Muscle of leg (tissue), 16 donors: ENCODE data around the gene SNRPA1. TPM values are rescaled to one million over a fixed set of nuclear protein-coding genes. Genes with fewer than 3 reads are reported as not detected.
"Not testable (repeated sequence)": the region's sequence is repeated elsewhere in the genome, so short reads cannot be mapped to it uniquely, and the experiment has no call there.

Experiments used
- DNase-seq: peaks from one replicate; pipeline ENCODE4 v3.0.0; 2013
- H3K27ac ChIP-seq: one replicate; pipeline ENCODE4 v1.5.1; 2013; ENCODE audit warnings: mild to moderate bottlenecking, low read length, control low read depth
- H3K27me3 ChIP-seq: one replicate; pipeline ENCODE4 v1.6.1; 2013; ENCODE audit warnings: low read length; ENCODE audit not compliant: control insufficient read depth, insufficient read depth
- H3K36me3 ChIP-seq: one replicate; pipeline ENCODE4 v1.6.1; 2013; ENCODE audit warnings: low read length; ENCODE audit not compliant: control insufficient read depth, insufficient read depth
- H3K4me1 ChIP-seq: one replicate; pipeline ENCODE4 v1.6.1; 2013; ENCODE audit warnings: low read length; ENCODE audit not compliant: control insufficient read depth, insufficient read depth
- H3K4me3 ChIP-seq: one replicate; pipeline ENCODE4 v1.5.1; 2013; ENCODE audit warnings: low read length, control low read depth
- H3K9me3 ChIP-seq: replicated peaks from 2 replicates; pipeline ENCODE4 v1.6.1; 2013; ENCODE audit warnings: low read depth, low read length; ENCODE audit not compliant: control insufficient read depth
- WGBS: methylation state at CpG from one replicate; pipeline ENCODE4 v1.1.5; 2013; ENCODE audit warnings: missing lambda C conversion rate; ENCODE audit not compliant: insufficient coverage; 5-methylcytosine and 5-hydroxymethylcytosine counted together
- long read RNA-seq, 11 donors: transcript quantifications; one replicate each; lab custom pipeline, GENCODE V29; 2026
- polyA plus RNA-seq, 8 donors: library from polyadenylated mRNA; unstranded; fragments of 120-200 nt; gene quantifications; one replicate each; pipeline versions ENCODE4 v1.2.1 to v1.2.3, GENCODE V29; 2013; ENCODE audit warnings: inconsistent platforms in 1 of 8, low replicate concordance in 1 of 8; ENCODE audit not compliant: insufficient read length in 8 of 8, insufficient read depth in 1 of 8
- total RNA-seq: library from RNA; stranded (reverse); fragments of 120-200 nt; gene quantifications from one replicate; pipeline ENCODE4 v1.2.4, GENCODE V29; 2013

The SNRPA1 gene
- total RNA-seq (14.9 TPM), polyA plus RNA-seq (10 to 100 TPM; 33.9 to 44.5 (median 38.2) TPM)
- long read RNA-seq, donor 1, transcript SNRPA1-201 (9 exons, 1,055 nt) = major isoform, 7 of 19 reads
- long read RNA-seq, donor 1, partial matches to known transcripts = 8 of 19 reads
- long read RNA-seq, donor 1, other reads (novel, unspliced or antisense) = 0 of 19 reads
- long read RNA-seq, donor 2, partial matches to known transcripts = 0 of 2 reads
- long read RNA-seq, donor 2, other reads (novel, unspliced or antisense) = 0 of 2 reads
- long read RNA-seq, donor 3, transcript SNRPA1-201 (9 exons, 1,055 nt) = major isoform, 8 of 26 reads
- long read RNA-seq, donor 3, partial matches to known transcripts = 17 of 26 reads
- long read RNA-seq, donor 3, other reads (novel, unspliced or antisense) = 0 of 26 reads
- long read RNA-seq, donor 4, transcript SNRPA1-201 (9 exons, 1,055 nt) = major isoform, 13 of 22 reads
- long read RNA-seq, donor 4, partial matches to known transcripts = 8 of 22 reads
- long read RNA-seq, donor 4, other reads (novel, unspliced or antisense) = 0 of 22 reads
- long read RNA-seq, donor 5, transcript SNRPA1-207 (8 exons, 924 nt) = minor isoform, 5 of 86 reads
- long read RNA-seq, donor 5, transcript SNRPA1-201 (9 exons, 1,055 nt) = major isoform, 27 of 86 reads
- long read RNA-seq, donor 5, partial matches to known transcripts = 52 of 86 reads
- long read RNA-seq, donor 5, other reads (novel, unspliced or antisense) = 0 of 86 reads
- long read RNA-seq, donor 6, transcript SNRPA1-201 (9 exons, 1,055 nt) = major isoform, 18 of 55 reads
- long read RNA-seq, donor 6, partial matches to known transcripts = 30 of 55 reads
- long read RNA-seq, donor 6, other reads (novel, unspliced or antisense) = 0 of 55 reads
- long read RNA-seq, donor 7, transcript SNRPA1-201 (9 exons, 1,055 nt) = major isoform, 16 of 54 reads
- long read RNA-seq, donor 7, partial matches to known transcripts = 34 of 54 reads
- long read RNA-seq, donor 7, other reads (novel, unspliced or antisense) = 0 of 54 reads
- long read RNA-seq, donor 8, transcript SNRPA1-201 (9 exons, 1,055 nt) = major isoform, 8 of 37 reads
- long read RNA-seq, donor 8, partial matches to known transcripts = 20 of 37 reads
- long read RNA-seq, donor 8, other reads (novel, unspliced or antisense) = 0 of 37 reads
- long read RNA-seq, donor 9, transcript SNRPA1-201 (9 exons, 1,055 nt) = major isoform, 10 of 34 reads
- long read RNA-seq, donor 9, partial matches to known transcripts = 19 of 34 reads
- long read RNA-seq, donor 9, other reads (novel, unspliced or antisense) = 0 of 34 reads
- long read RNA-seq, donor 10, transcript SNRPA1-201 (9 exons, 1,055 nt) = major isoform, 14 of 47 reads
- long read RNA-seq, donor 10, partial matches to known transcripts = 27 of 47 reads
- long read RNA-seq, donor 10, other reads (novel, unspliced or antisense) = 0 of 47 reads
- long read RNA-seq, donor 11, transcript SNRPA1-201 (9 exons, 1,055 nt) = major isoform, 12 of 38 reads
- long read RNA-seq, donor 11, partial matches to known transcripts = 25 of 38 reads
- long read RNA-seq, donor 11, other reads (novel, unspliced or antisense) = 0 of 38 reads

DNA sequence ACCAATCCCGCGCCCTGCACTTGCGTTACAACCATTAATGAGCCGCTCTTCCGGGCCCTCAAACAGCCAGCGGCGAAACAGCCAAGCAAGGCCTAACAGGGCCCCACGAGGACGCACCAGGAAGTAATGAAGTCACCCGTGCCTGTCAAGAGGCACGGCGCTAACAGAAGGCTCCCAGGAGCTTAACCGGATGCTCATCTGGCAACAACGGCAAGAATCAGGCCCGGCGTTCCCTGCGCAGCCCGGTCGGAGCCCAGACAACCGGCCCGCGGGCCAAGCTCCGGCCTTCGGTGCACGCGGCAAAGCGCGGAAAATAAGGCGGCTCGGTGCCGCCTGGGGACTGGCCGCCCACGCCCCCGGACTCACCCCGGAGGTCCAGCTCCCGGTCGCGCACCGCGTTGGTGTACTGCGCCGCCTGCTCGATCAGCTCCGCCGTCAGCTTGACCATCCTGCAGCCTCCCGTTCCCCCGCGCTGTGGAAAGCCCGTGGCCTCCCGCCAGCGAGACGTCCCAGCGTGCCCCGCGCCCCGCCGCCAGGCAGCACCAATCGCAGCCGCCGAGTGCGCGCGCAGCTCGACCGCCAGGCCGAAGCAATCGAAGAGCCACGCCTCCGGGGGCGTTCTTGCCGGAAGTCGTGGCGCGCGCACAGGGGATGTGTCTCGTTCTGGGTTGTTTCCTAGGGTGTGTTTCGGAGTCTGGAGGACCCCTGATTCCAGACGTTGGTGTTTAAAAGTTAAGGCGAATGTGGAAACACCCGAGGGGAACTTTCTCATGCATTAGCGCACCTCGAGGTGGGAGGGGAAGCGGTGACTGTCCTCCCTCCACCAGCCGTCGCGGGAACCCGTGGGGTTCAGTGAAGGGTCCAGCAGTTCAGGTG is at the start of gene SNRPA1:
TSS of gene SNRPA1 (minus strand) at position 518 of the 876 bp plus-strand sequence. CDS start at position 448, 70 bp downstream.
- DNase-seq = peak; percentile 99
- Histone ChIP-seq H3K9me3 (no peaks in the 10 kb centered on the region), H3K27me3 (no peaks in the 10 kb centered on the region), H3K27ac (peak within 1 kb of the TSS; percentile 96), H3K36me3 (peaks cover 8% of the 10 kb centered on the region), H3K4me3 (peak within 1 kb of the TSS; percentile 91), H3K4me1 (peaks cover 12% of the 10 kb centered on the region)
- under 1% methylated on average over 87 of the region's 87 CpGs for WGBS

- H3K9me3 ChIP-seq = no peaks in the 10 kb centered on the region
- H3K27ac ChIP-seq = no peak overlapping the region
- no peaks in the 10 kb centered on the region for H3K4me1 ChIP-seq
- H3K27me3 ChIP-seq = peaks cover 4% of the 10 kb centered on the region
- H3K4me3 ChIP-seq = no peak overlapping the region
- no peaks in the 10 kb centered on the region for H3K36me3 ChIP-seq
- DNase-seq = no peak
Measured at GRCh38 chr15:101342056-101342455, 47.0 kb upstream of the SNRPA1 start.

GRCh38 chr15:101338502-101339057 is 43.5 kb upstream of the SNRPA1 start:
- Histone ChIP-seq H3K4me1 (no peaks in the 10 kb centered on the region), H3K27ac (no peak overlapping the region), H3K9me3 (peaks cover 8% of the 10 kb centered on the region), H3K4me3 (no peak overlapping the region), H3K36me3 (no peaks in the 10 kb centered on the region), H3K27me3 (peaks cover 4% of the 10 kb centered on the region)
- no CpG with 5 or more reads among the region's 1 CpG for WGBS
- DNase-seq = no peak

DNA sequence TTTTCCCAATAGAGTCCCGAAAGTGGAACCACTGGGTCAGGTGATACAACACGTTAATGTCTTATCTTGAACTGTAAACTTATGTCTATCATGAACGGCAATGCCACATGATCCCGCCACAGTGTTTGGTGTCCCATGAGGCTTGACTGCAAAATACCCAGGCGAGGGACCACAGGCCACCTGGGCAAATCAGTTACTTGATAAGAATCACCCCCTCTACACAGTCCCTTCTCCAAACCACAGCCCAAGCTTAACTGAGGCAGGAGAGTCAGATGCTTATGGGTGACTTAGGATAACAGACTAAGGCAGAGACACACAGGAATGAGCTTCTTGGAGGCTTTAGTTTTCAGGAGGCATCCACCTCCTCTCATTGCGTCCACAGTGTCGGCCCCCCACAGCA is 42.9 kb upstream of the SNRPA1 start:
- H3K9me3 ChIP-seq = peaks cover 8% of the 10 kb centered on the region
- H3K4me1 ChIP-seq = no peaks in the 10 kb centered on the region
- H3K27me3 ChIP-seq = peaks cover 4% of the 10 kb centered on the region
- no peaks in the 10 kb centered on the region for H3K36me3 ChIP-seq
- 47% methylated on average over 2 of the region's 7 CpGs for WGBS
- no peak overlapping the region for H3K4me3 ChIP-seq
- H3K27ac ChIP-seq = no peak overlapping the region
- DNase-seq = no peak

DNA sequence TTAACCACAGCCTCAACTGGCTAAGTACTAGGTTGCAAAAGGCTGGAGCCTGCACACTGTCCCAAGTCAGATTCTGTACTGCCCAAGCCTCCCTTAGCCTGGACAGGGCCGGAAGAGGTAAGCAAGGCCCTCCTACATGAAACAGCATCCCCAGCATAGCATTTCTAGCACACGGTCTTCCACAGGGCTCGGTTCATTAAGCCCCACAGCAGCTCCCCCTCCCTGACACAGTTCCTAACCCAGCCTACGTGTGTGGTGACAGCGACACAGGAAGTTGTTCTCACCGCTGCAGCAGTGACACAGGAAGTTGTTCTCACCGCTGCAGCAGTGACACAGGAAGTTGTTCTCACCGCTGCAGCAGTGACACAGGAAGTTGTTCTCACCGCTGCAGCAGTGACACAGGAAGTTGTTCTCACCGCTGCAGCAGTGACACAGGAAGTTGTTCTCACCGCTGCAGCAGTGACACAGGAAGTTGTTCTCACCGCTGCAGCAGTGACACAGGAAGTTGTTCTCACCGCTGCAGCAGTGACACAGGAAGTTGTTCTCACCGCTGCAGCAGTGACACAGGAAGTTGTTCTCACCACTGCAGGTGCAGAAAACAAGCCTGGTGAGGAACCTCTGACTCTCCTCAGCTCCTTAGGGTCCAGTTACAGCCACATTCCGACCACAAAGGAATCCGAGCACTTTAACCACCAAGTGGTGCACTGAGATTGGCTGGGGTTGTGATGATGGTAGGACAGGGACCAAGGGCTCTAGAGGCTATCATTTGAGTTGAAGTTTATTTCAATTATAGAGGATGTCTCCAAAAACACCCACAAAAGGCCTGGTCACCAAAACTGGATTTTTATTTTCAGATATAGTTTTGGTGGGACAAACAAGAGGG is 39.1 kb upstream of the SNRPA1 start:
- not testable (repeated sequence) for H3K36me3 ChIP-seq, DNase-seq, H3K9me3 ChIP-seq, H3K4me1 ChIP-seq, H3K27me3 ChIP-seq, H3K4me3 ChIP-seq, H3K27ac ChIP-seq
- 73% methylated on average over 5 of the region's 16 CpGs for WGBS

DNA sequence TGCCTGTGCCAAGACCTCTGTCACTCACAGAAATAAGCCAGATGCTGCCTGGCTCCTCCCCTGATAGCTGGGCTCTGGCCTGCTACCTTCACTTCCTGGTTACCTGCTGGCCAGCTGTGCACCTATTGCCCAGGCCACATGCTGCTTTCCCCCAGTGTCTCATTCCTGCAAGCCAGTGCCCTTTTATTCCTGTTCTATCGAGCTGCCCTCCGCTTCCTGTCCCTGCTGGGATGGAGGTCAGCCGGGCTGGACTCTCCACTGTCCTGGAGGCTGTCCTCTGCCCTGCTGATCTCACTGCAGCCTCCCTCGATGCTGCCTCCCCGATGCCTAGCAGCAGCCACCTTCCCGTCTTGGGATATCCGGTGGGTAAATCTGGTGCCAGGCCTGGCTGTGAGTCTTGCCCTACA is 37.0 kb upstream of the SNRPA1 start:
- H3K9me3 ChIP-seq = peaks cover 8% of the 10 kb centered on the region
- H3K27me3 ChIP-seq = peaks cover 15% of the 10 kb centered on the region
- WGBS = 89% methylated on average over 7 of the region's 7 CpGs
- no peaks in the 10 kb centered on the region for H3K36me3 ChIP-seq
- H3K4me3 ChIP-seq = no peak overlapping the region
- peaks cover 4% of the 10 kb centered on the region for H3K4me1 ChIP-seq
- DNase-seq = no peak
- no peak overlapping the region for H3K27ac ChIP-seq

DNA sequence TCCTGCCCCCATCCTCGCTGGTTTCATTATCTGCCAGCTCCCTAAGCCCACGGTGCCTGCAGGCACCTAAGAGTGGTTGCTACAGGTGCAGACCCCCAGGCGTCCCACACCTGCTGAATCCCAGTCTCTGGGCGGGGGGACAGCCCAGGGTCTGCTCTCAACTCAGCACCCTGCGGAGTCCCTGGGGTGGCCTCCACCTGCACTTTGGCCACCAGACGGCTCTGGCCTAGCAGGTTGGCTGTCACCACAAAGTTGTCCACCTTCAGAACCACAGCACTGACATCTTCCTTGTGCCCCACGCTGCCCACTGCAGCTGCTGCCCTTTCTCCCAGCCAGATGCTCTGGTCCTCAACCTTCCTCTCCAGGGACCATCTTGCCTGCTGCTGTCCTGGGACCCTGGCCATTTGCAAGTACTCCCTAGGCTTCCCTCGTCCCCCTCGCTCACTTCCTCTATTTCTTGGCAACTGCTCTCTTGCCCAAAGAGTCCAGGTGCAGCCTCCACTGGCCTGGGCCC is 34.9 kb upstream of the SNRPA1 start:
- no peak for DNase-seq
- no peaks in the 10 kb centered on the region for H3K36me3 ChIP-seq
- H3K27ac ChIP-seq = no peak overlapping the region
- WGBS = 80% methylated on average over 9 of the region's 9 CpGs
- no peak overlapping the region for H3K4me3 ChIP-seq
- H3K9me3 ChIP-seq = peaks cover 8% of the 10 kb centered on the region
- peaks cover 18% of the 10 kb centered on the region for H3K27me3 ChIP-seq
- peaks cover 20% of the 10 kb centered on the region for H3K4me1 ChIP-seq

DNA sequence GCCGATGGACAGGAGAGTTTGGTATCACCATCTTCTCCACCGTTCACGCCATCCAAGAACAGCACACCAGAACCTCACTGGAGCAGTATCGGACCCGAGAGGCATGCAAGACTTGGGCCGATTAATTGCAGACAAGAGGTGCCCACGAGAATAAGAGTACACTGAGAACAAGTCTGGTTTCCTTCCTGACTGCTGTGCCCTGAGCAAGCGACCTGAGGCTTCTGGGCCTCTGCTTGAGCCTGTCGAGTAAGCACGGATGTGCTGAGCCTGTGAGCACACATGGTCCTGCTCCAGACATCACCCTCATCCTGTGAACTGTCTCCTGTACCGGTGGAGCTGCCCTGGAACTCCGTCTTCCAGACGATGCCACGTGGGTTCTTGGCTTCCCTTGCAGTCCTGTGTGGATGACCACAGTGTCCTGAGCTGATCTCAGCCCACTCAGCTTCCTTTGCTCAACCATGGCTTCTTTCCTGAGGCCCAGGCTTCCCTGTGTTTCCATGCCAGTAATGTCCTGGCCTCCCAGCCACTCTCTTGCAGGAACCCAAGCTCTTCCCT is 34.3 kb upstream of the SNRPA1 start:
- WGBS = 79% methylated on average over 14 of the region's 14 CpGs
- Histone ChIP-seq H3K4me3 (no peak overlapping the region), H3K27ac (no peak overlapping the region), H3K36me3 (no peaks in the 10 kb centered on the region), H3K4me1 (peaks cover 20% of the 10 kb centered on the region), H3K9me3 (peaks cover 4% of the 10 kb centered on the region), H3K27me3 (peaks cover 18% of the 10 kb centered on the region)
- DNase-seq = no peak
